Testis (tissue), 3 donors: ENCODE results near the gene AUTS2. TPM values are rescaled to one million over a fixed set of nuclear protein-coding genes. Genes with fewer than 3 reads are reported as not detected.

Experiments used
- DNase-seq: peaks from one replicate; pipeline ENCODE4 v3.0.0-alpha.2; 2019
- H3K27ac ChIP-seq, 2 donors: fragments of 200-600 bp; sonication (generic); one replicate each; pipeline ENCODE4 v1.5.1; 2019
- H3K27me3 ChIP-seq: fragments of 200-600 bp; sonication (generic); one replicate; pipeline ENCODE4 v1.5.1; 2019
- H3K36me3 ChIP-seq: fragments of 200-600 bp; sonication (generic); one replicate; pipeline ENCODE4 v1.5.1; 2017; ENCODE audit warnings: low read depth; ENCODE audit errors: missing control alignments
- H3K4me1 ChIP-seq: fragments of 200-600 bp; sonication (generic); one replicate; pipeline ENCODE4 v1.5.1; 2019
- H3K4me3 ChIP-seq, 2 donors: fragments of 200-600 bp; sonication (generic); one replicate each; pipeline ENCODE4 v1.5.1; 2017 to 2019
- H3K9me3 ChIP-seq: fragments of 200-600 bp; sonication (generic); one replicate; pipeline ENCODE4 v1.5.1; 2017
- CTCF ChIP-seq, 3 experiments: fragments of 450-650 bp in 2 of 3; fragments of 200-600 bp in 1 of 3; sonication (generic) in 1 of 3; IDR thresholded peaks; one replicate each; pipeline ENCODE4 v1.5.1; 2016 to 2019; ENCODE audit warnings: antibody characterized with exemption in 3 of 3, mild to moderate bottlenecking in 2 of 3, moderate library complexity in 1 of 3
- POLR2A ChIP-seq: fragments of 450-650 bp; IDR thresholded peaks from one replicate; pipeline ENCODE4 v1.6.1; 2017; ENCODE audit warnings: antibody characterized with exemption, mild to moderate bottlenecking, moderate library complexity
- WGBS, 2 donors: methylation state at CpG; one replicate each; pipeline ENCODE4 v1.1.5; 2018; 5-methylcytosine and 5-hydroxymethylcytosine counted together
- intact Hi-C: fragments of 100-400 bp; cut with DNase I; formaldehyde crosslinking; loops from one replicate; pipeline ENCODE4 v1.15.1; 2023; ENCODE audit warnings: low total_unique reads
- polyA plus RNA-seq: library from polyadenylated mRNA; stranded (reverse); fragments of 350-450 nt; fragmentation: Illumina TruSeq; extraction: RNeasy Lipid Tissue Mini Kit (QIAGEN cat#74804); gene quantifications from one replicate; pipeline ENCODE4 v1.2.3, GENCODE V29; 2014; ENCODE audit warnings: low read depth, low replicate concordance; ENCODE audit not compliant: insufficient read depth
- total RNA-seq, 2 donors: library from RNA; depleted of rRNA; stranded (reverse); fragments of >200 nt; gene quantifications; one replicate each; pipeline ENCODE4 v1.2.3, GENCODE V29; 2016

The AUTS2 gene
- total and polyA plus RNA-seq, 3 donors from 2014 or later = 21.3 to 75.5 (median 56.1) TPM

GRCh38 chr7:69717221-69717620 lies 118.9 kb downstream of the AUTS2 start:
- no peak for TF ChIP-seq CTCF (IDR thresholded peaks at IDR 0.05)
- TF ChIP-seq POLR2A = no peak
- no peak for DNase-seq
- intact Hi-C loops = no loop called here
- H3K4me1 ChIP-seq = no peaks in the 10 kb centered on the region
- H3K27ac ChIP-seq = no peak overlapping the region
- no peaks in the 10 kb centered on the region for H3K9me3 ChIP-seq
- no peaks in the 10 kb centered on the region for H3K27me3 ChIP-seq
- no peaks in the 10 kb centered on the region for H3K36me3 ChIP-seq
- 62 to 66% methylated on average over 2 of the region's 2 CpGs for WGBS, 2 donors
- no peak overlapping the region for H3K4me3 ChIP-seq

- DNase-seq = no peak
- intact Hi-C loops = no loop called here
- Histone ChIP-seq H3K27ac (no peak overlapping the region), H3K27me3 (no peaks in the 10 kb centered on the region), H3K36me3 (no peaks in the 10 kb centered on the region), H3K4me1 (no peaks in the 10 kb centered on the region), H3K9me3 (no peaks in the 10 kb centered on the region), H3K4me3 (no peak overlapping the region)
- TF ChIP-seq CTCF (IDR thresholded peaks at IDR 0.05) (no peak), POLR2A (no peak)
Observed at GRCh38 chr7:69719717-69720116, 121.4 kb downstream of the AUTS2 start.

GRCh38 chr7:69722843-69723242 lies 124.6 kb downstream of the AUTS2 start:
- no peak overlapping the region for H3K4me3 ChIP-seq
- no peak overlapping the region for H3K27ac ChIP-seq
- no peaks in the 10 kb centered on the region for H3K27me3 ChIP-seq
- peaks cover under 1% of the 10 kb centered on the region for H3K4me1 ChIP-seq
- H3K9me3 ChIP-seq = no peaks in the 10 kb centered on the region
- no peaks in the 10 kb centered on the region for H3K36me3 ChIP-seq
- no peak for DNase-seq
- WGBS, 2 donors = 81 to 90% methylated on average over 4 of the region's 4 CpGs
- no peak for TF ChIP-seq POLR2A
- no peak for TF ChIP-seq CTCF (IDR thresholded peaks at IDR 0.05)
- intact Hi-C loops = no loop called here

- no peak for TF ChIP-seq POLR2A
- no peak for TF ChIP-seq CTCF (IDR thresholded peaks at IDR 0.05)
- no peak for DNase-seq
- Histone ChIP-seq H3K27me3 (no peaks in the 10 kb centered on the region), H3K36me3 (no peaks in the 10 kb centered on the region), H3K4me1 (peaks cover 7% of the 10 kb centered on the region), H3K4me3 (no peak overlapping the region), H3K27ac (no peak overlapping the region), H3K9me3 (no peaks in the 10 kb centered on the region)
- intact Hi-C loops = no loop called here
- 83 to 100% methylated on average over 1 of the region's 1 CpG for WGBS, 2 donors
Observed at GRCh38 chr7:69723663-69724062, 125.4 kb downstream of the AUTS2 start.

- WGBS, 2 donors = 68 to 82% methylated on average over 3 of the region's 3 CpGs
- H3K36me3 ChIP-seq = no peaks in the 10 kb centered on the region
- H3K4me3 ChIP-seq = no peak overlapping the region
- no peak overlapping the region for H3K27ac ChIP-seq
- peaks cover 7% of the 10 kb centered on the region for H3K4me1 ChIP-seq
- intact Hi-C loops = no loop called here
- DNase-seq = no peak
- H3K9me3 ChIP-seq = no peaks in the 10 kb centered on the region
- TF ChIP-seq POLR2A (no peak), CTCF (IDR thresholded peaks at IDR 0.05) (no peak)
- no peaks in the 10 kb centered on the region for H3K27me3 ChIP-seq
Observed at GRCh38 chr7:69728304-69728703, 130.0 kb downstream of the AUTS2 start.
